Inflammatory macrophage treated with lipopolysaccharide for 4 hours (primary cell): ENCODE data around the gene SEMA4B.
"Not testable (repeated sequence)": the region's sequence is repeated elsewhere in the genome, so short reads cannot be mapped to it uniquely, and the experiment has no call there.

Experiments used
- DNase-seq: peaks from one replicate; pipeline ENCODE4 v3.0.0-alpha.2; 2020

Gene SEMA4B

DNA sequence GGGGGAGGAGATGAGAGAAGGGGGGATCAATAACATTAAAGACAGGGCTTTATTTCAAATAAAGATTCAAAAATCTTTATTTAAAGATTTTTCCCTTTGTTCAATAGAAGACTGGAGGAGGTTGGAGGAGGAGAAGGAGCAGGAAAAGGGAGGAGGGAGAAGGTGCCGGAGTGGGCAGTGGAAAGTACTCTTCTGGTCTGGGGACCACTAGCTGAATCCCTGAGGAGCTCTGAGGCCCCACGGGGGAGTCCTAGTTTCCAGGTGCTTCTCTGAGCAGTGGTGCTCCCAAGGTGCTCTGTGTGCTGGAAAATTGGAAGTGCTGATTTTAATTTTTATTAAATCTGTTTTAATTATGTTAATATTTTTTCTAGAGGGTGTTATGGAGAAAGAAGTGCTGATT is 19.4 kb upstream of the SEMA4B start:
- no peak for DNase-seq

DNA sequence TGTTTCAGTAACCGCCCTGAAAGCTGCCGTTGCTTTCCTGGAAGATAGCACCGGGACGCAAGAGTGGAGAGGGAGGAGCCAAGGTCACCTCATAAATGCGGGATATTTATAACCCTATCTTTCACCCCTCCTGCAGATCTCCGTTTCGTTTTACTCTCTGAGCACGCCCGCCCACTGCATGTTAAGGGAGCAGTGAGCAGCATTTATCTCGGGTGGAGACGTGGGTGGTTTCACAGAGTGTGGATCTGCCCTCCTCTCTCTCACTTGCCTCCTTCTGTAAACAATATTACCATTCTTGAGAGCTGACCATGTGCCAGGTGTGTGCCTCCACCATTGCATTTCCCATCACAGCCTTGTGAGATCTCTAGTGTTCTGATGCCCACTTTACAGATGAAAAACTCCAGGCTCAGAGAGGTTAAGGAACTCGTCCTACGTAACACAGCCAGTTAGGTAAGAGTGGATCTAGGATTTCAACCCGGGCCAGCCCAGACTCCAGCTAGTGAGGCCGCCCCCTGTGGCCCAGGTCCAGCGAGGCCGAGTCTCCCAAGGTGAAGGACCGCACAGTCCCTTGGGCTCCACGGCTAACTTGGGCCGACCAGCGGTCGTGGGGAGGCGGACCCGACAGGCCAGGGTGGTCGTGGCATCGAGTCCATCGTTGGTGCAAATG is 16.9 kb upstream of the SEMA4B start:
- DNase-seq = no peak

DNA sequence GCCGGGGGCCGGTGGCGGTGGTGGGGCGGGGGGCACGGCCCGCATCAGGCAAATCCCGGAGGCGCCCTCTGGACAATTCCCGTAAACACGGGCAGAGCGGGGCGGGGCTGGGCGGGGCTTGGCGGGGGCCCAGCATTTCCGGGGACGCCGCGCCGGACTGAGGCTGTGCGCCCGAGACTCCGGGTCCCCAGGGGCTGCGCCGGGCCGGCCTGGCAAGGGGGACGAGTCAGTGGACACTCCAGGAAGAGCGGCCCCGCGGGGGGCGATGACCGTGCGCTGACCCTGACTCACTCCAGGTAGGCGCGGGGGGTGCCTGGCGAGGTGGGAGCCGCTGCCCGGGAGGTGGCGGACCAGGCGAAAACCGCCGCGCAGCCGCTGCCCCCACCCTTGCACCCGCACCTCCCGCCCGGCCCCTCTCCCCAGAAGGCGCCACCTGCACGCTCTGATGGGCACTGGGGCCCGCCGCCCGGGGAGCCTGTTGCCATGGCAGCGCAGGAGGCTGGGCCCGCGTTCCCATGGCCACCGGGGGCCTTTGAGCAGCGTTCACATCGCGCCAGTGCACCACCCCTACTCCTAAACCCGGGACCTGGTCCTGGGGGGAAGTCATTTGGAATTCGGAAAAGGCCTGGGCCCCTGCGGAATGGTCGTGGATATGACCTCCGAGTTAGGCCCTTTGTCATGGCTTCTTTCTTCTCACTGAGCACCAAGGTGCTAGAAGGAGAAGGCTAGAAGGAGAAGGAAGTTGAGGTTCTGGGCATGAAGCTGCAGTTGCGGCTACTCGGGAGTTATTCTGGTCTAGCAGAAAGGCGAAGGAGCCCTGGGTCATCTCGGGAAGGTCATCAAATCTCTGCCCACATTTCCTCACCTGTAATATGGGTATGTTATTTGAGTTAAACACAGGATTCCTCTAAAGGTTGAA is 16.1 kb upstream of the SEMA4B start:
- peak; percentile 40 for DNase-seq

DNA sequence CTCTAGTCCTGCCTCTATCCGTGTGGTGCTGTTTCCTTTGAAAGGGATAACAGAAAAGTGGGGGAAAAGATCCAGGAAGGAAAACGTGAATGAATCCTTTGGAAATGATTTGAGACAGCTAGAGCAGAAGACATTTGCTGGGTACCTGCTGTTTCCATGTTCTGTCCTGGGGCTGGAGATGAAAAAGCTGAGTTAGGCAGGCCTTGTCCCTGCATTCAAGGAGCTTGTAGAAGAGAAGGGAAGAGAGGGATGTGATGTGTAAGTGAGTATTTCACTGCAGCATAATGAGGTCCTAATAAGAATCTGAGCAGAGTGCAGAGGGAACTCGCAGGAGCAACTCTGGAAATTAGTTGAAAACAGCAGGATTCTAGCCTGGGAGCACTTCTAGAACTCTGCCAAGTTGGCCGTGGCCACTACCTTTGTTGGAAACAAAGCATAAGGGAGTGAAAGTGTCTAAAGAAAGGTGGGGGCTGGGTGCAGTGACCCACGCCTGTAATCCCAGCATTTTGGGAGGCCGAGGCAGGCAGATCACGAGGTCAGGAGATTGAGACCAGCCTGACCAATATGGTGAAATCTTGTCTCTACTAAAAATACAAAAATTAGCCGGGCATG is 13.8 kb upstream of the SEMA4B start:
- DNase-seq = no peak

DNA sequence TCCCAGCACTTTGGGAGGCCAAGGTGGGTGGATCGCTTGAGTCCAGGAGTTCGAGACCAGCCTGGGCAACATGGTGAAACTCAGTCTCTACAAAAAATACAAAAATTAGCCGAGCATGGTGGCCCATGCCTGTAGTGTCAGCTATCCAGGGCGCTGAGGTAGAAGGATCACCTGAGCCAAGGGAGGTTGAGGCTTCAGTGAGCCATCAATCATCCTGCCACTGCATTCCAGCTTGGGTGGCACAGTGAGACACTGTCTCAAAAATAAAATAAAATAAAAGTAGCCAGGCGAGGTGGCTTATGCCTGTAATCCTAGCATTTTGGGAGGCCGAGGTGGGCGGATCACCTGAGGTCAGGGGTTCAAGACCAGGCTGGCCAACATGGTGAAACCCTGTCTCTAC is 13.1 kb upstream of the SEMA4B start:
- not testable (repeated sequence) for DNase-seq

DNA sequence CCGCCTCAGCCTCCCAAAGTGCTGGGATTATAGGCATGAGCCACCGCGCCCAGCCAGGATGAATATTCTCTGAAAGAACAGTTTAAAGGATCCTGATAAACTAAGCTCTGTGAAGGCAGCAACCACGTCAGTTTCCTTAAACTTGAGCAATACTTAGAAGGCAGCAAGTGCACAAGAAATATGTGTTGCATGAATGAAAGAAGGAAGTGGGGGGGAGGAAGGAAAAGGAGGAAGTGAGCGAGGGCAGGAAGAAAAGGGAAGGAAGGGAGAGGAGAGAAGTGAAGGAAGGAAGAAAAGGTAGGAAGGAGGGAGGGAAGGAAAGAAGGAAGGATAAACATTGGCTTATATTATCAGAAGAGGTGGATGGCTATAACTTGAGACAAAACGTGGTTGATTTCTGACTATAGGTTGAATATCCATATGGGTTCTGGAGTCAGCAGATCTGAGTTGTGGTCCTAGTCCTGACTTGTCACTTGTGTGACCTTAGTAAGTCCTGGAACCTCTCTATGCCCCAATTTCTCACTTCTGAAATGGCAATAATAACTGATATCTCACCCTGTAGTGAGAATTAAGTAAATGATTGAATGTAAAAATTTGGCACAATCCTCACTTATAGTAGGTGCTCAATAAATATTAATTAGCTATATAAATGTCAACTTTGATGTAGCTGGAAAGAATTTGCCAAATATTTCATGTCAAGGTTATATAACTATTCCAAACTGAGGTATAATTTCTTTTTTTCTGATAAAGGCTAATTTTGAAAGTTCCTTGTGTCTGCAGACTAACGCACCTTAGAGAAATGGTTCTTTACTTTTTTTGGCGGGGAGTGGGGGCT is 12.0 kb upstream of the SEMA4B start:
- DNase-seq = peak; percentile 88

DNA sequence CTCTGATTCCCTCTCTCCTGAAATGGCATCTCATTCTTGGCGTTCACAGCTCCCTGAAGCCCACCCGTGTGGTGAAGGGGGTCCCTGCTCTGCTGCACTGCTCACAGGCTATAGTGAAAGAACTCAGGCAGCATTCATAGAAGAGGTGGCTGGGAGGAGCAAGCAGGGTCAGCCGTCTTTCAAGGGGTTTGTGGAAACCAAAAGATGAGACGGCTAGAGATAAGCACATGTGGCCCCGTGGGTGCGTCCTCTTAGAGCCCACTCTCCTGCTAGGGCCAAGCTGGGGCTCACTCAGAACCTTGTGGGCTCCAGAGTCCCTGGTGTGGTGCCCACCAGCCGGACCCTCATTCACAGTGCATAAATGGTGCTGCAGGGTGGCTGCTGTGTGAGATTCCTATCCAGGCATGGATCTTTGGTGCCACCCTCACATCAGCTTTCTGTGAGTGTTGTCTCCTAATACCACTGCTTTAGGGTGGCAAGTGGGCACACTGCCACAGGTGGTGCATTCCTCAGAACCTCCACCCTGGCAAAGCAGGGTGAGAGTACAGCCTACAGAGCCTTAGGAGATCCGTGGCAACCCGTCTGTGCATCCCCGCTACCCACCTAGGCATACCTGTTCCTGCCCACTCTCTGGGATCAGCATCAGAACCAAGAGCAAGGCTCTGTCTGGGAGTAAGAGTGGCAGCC is 11.2 kb upstream of the SEMA4B start:
- no peak for DNase-seq

DNA sequence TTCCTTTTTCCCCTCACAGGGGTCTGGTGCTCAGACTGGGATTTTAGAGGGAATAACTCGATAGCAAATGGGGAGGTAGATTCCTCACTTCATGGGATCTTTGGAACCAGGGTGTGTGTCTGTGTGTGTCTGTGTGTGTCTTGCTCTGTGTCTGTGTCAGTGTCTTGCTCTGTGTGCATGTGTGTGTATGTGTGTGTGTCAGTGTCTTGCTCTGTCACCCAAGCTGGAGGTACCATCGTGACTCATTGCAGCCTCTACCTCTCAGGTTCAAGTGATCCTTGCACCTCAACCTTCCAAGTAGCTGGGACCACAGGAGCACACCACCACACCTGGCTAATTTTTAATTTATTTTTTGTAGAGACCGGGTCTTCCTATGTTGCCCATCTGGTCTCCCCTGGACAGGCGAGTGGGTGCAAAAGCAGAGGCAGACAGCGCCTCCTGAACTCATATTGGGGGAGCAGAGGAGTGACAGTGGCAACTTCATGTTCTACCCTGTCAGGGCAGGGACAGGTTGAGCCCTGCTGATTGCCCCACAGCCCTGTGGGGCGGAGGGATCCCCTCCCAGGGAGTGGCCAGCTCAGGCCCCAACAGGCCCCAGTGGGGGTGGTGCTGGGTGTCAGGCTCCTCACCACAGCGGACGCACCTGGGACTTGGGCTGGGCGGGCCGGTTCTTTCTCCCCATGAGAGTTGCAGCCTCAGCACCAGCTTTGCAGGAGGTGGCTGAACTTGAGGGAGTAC is 10.4 kb upstream of the SEMA4B start:
- DNase-seq = no peak

DNA sequence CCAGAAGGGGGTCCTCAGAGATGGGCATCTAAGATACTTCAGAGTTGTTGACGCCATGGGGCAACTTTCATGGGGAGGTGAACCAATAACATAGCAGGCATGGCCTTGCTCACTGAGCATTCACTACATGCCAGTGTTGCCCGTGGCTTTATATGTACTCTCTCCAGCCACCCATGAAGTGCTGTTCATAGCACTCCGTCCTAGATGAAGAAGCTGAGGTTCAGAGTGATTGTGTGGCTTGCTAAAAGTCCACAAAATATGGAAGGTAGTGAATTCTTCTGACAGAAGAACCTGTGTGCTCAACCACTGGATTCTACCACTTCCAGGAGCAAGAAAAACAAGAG is 9.8 kb upstream of the SEMA4B start:
- DNase-seq = no peak

DNA sequence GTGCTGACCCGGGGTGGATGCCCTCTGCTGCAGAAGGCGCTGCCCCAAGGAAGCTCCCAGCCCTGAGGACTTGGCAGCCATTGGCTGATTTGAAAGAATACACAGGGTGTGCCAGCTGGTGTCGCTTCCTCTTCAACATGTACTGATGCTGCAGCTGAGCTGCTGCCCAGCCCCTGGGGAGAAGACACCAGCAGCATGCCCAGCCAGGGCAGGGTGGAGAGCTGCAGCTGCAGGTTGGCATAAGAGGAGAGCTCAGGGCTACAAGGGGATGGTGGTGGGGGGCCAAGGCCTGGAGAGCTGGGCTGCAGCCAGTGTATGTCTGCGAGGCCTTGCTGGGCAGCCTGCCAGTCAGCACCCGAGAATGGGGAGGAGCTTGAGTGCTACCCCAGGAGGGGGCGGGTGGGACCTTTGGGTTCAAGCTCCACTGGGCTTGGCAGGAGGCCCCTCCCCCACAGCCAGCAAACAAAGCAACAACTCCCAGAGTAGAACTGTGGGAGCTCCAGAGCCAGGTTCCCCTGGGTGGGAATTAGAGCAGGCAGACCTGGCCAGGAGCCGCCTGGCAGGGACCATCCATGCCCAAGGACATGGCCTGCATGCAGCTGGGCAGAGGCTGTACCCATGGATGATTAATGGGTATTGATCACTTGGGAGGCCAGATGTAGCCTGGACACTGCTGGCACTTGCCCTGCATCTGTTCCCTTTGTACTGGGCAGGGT is 9.2 kb upstream of the SEMA4B start:
- DNase-seq = peak; percentile 57

DNA sequence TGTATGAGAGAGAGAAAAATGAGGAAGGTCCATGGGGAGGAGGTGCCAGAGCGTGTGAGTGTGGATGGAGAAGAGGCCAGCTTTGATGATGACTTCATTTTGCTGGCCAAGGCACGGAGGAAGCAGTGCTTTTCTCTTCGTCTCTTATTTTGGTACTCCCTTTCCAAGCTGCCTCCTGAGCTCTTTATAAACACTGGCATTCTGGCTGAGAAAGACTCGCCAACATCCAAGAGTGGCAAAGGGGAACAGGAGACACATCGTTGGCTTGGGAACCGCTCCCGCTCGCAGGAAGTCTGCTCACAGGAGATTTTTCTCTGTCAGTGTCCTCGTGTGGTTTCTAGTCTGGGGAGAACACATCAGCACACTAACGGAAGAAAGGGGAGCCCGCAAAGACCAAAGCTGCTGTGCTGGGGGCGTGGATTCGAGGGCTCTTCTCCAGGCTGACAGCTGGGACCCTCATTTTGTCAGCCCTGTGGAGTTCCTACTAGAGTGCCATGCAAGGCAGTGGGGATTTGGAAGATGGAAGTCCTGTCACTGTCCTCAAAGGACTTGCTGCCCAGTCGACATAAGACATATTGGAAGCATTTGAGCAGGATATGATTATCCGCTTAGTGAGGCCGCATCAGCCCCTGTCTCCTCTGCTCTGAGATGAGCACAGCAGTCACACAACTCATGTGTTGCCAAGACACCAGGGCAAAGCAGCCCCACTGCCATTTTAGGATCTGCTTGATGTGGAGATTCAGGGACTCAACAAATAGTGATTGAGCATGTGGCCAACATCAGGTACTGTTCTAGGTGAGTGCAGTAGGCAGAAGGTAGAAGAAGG is 8.0 kb upstream of the SEMA4B start:
- peak; percentile 59 for DNase-seq

DNA sequence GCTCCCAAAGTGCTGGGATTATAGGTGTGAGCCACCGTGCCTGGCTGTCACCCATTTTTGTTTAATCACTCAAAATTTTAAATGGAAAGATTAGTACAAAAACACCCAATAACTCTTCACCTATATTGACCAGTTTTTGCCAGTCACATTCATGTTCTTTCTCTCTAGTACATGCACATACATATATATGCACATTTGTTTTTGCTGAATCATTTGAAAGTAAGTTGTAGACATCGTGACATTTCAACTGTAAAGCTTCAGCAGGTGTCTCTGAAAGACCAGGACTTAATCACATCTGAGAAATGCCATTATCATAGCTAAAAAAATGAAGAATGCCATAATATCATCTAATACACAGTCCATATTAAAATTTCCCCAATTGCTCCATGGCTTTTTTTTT is 6.5 kb upstream of the SEMA4B start:
- DNase-seq = no peak

DNA sequence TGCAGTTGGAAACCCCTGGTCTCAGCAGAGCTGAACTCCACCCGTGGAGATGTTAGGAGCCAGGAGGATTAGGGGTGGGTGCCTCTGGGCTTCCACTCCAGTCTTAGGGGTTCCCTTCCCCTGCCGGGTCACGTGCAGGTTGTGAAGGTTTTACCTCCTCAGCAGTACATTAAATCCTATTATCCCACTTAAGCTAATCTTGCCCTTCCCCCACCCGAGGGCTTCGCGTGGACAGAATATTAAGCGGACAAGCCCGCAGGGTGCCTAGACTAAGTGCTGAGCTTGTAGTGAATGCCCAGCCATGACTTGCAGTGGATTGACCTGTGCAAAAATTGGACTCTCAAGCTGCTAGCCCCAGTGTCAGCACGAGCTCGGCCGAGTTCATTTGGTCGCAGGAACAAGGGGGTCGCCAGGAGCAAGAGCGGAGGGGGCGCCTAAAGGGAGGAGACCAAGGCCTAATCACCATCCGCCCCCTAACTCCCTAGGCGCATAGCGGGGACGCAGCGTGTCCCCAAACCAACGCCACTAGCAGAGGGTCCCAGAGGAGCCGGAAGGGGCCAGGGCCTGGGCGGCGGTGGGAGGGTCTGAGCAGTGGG is 498 bp upstream of the SEMA4B start:
- DNase-seq = no peak

DNA sequence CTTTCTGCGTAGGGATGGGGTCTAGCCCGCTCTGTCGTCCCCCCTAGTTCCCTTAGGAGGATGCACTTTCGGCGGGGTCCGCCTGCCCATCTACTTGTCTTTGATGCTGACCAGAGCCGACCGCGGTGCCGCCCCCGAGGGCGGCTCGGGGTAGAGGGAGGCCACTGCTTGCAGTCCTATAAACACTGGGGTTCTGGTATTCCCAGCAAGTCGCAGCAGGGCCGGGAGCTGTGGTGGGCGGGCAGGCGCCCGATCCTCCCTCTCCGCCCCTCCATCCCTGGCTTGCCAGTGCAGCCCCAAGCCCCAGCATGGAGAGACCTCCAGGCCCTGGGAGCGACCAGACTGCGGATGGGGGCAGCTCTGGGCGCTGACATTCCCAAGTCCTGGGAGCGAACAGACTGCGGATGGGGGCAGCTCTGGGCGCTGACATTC is 830 bp downstream of the SEMA4B start:
- DNase-seq = no peak

DNA sequence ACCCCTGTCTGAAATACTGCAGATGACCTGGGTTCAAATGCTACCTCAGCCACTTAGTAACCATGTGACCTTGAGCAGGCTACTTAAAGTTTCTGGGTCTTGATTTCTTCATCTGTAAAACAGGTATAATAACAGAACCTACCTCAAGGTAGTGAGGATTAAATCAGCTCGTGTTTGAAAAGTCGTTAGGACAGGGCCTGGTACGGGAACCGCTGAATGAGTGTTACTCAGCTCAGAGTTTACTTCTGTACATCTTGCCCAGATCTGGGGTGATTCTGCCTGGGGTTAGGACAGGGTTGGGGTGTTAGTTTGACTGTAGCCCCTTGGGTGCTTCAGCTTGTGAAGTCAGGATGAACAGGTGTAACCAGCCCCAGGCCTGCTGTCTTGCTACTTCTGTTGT is 1.8 kb downstream of the SEMA4B start:
- DNase-seq = no peak

DNA sequence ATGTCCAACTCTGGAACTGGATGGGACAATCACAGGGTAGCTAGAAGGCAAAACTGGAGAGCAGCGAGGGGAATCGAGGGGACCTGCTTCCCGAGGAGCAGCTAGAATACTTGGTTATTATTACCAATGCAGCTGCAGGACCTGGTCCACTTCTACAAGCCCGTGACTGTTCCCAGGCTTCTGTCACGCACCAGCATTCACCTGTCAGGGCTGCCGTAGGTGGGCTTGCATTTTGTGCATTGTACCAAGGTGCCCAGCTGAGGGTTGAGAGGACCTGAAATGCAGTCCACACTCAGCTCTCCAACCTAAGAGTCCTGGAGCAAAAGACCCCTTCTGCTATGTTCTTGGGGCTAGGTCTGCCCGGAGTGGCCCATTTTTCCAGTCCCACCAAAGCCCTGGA is 2.3 kb downstream of the SEMA4B start:
- no peak for DNase-seq

DNA sequence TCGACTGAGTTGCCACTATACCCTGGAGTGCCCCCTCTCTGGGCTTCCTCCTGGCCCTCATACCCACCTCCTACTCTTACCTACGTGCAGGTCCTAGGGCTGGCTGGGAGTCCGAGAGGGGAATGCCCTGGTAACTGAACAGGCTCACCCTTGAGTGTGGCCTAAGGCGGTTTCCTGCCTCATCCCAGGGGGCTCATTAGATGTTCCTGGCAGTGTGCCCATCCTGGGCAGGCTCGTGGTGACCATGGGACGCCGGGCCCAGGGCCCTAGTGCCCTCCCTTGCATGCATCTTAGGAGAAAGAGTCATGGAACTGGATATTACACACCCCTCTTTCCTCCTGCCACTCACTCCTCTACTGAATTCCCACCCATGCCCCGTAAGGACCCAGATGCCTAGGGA is 2.8 kb downstream of the SEMA4B start:
- DNase-seq = no peak

DNA sequence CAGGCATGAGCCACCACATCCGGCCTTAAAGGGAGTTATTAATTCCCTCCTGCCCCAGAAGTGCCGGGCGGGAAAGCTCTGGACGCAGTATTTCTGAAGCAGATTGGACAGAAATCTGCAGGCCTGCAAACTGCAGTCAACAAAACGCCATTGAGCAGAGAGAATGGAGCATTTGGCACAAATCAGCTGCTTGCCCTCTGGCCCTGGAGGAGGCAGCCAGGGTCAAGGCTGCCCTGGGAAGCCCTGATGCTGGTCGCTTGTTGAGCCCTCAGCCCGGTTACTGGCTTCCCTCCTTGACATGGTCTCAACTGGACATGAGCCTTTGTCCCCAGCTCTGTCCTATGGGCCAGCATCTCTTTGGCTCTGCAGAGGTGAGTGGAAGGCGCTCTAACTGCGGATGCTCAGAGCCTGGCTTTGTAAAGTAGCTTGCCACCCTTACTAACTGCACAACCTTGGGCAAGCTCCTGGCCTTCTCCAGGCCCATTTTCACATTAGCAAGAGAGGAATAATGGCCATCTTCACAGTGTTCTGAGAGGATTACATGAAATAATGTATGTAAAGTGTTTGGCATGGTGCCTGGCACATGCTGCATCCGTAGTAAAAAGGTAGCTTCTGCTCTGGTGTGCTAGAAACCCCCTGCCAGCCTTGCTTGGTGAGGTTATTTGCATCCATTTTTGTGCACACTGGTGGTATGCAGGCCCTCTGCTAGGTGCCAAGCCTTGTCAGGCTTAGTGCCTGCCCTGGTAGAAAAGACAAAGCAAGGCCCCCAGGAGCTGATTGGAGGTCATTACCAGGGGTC is 4.1 kb downstream of the SEMA4B start:
- DNase-seq = no peak

DNA sequence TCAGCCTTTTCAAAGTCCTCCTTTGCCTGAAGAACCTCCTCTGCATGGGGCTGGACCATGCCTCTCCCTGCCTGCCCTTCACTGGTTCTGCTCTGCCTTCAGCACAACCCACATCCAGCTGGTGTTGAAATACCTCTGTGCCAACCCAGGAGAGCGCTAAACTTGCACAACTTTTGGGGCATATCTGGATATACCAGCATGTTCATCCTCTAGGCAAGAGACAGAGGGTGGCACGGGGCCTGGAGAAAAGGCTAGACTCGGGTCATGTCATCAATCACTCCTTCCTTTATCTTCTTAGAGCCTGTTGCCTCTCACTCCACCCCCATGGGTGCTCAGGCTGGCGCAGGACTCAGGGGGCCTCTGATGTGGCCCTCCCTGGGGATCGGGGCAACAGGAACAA is 4.8 kb downstream of the SEMA4B start:
- DNase-seq = peak; percentile 42
